Loucy (cell line): ENCODE measurements around the gene MCF2L2.

Experiments
- EZH2phosphoT487 ChIP-seq: fragments of 200-600 bp; IDR thresholded peaks from 2 replicates; pipeline ENCODE4 v1.6.1; 2018; ENCODE audit warnings: antibody characterized with exemption, mild to moderate bottlenecking, moderate library complexity, borderline replicate concordance
- TF ChIP-seq, protein P1 (sequence below): fragments of 200-600 bp; sonication (generic); conservative IDR thresholded peaks from 2 replicates; pipeline ENCODE4 v1.5.1; 2014; ENCODE audit warnings: mild to moderate bottlenecking, antibody characterized with exemption, low read length

DNA sequence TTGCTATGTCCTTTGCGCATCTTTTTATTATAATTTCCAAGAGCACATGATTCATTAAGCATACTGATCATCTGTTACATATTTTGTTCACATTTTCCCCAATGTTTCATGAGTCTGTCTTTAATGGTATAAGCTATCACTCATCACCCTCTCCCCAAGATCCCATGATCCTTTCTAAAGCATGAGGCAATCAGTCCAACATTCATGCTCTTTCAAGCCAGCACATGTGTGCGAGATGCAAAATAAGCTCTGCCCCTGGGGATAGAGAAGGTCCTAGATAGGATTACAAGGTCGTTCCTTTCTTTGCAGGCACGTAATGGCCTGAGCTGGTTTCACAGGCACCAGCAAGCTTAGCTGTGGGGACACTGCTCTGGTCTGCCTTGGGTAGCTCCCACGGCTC is 207.6 kb downstream of the MCF2L2 start:
- TF ChIP-seq, protein P1, sequence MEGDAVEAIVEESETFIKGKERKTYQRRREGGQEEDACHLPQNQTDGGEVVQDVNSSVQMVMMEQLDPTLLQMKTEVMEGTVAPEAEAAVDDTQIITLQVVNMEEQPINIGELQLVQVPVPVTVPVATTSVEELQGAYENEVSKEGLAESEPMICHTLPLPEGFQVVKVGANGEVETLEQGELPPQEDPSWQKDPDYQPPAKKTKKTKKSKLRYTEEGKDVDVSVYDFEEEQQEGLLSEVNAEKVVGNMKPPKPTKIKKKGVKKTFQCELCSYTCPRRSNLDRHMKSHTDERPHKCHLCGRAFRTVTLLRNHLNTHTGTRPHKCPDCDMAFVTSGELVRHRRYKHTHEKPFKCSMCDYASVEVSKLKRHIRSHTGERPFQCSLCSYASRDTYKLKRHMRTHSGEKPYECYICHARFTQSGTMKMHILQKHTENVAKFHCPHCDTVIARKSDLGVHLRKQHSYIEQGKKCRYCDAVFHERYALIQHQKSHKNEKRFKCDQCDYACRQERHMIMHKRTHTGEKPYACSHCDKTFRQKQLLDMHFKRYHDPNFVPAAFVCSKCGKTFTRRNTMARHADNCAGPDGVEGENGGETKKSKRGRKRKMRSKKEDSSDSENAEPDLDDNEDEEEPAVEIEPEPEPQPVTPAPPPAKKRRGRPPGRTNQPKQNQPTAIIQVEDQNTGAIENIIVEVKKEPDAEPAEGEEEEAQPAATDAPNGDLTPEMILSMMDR, result no peak
- TF ChIP-seq EZH2phosphoT487, result no peak
